A673 (cell line): ENCODE data around the gene ZNF554.

Source experiments
- CTCF ChIP-seq: fragments of 300-800, 200-600 bp; sonication (generic); conservative IDR thresholded peaks from 2 replicates; pipeline ENCODE4 v1.5.1; 2017; ENCODE audit warnings: low read depth, mild to moderate bottlenecking, antibody characterized with exemption, low read length, moderate library complexity, mixed read lengths
- EZH2 ChIP-seq: fragments of 200-600 bp; sonication (generic); IDR thresholded peaks from 2 replicates; pipeline ENCODE4 v1.6.1; 2017; ENCODE audit warnings: borderline replicate concordance, low read depth, mild to moderate bottlenecking, mixed read lengths, antibody characterized with exemption, low read length; ENCODE audit not compliant: poor library complexity, severe bottlenecking

GRCh38 chr19:2808129-2808941 lies 11.3 kb upstream of the ZNF554 start:
- TF ChIP-seq CTCF (no peak), EZH2 (no peak)
